Fibroblast of villous mesenchyme (primary cell): ENCODE measurements around the gene AOX1. TPM values are rescaled to one million over a fixed set of nuclear protein-coding genes. Genes with fewer than 3 reads are reported as not detected.

Experiments used
- total RNA-seq: library from RNA; depleted of rRNA; stranded (reverse); fragments of >200 nt; gene quantifications from 2 replicates; pipeline ENCODE4 v1.2.3, GENCODE V29; 2012

Gene AOX1
- total RNA-seq, 1 donor, result 57.4 TPM

Other genes with a start within 250 kb of the AOX1 start
- gene KCTD18, start 75.9 kb upstream of the AOX1 start, total RNA-seq, result 16.4 and 17.4 TPM in 2 replicates
- 5.8 and 12.1 TPM in 2 replicates for gene SGO2, start 59.8 kb upstream of the AOX1 start, total RNA-seq
- 528 and 662 TPM in 2 replicates for gene BZW1, start 225.9 kb downstream of the AOX1 start, total RNA-seq